Cardiac septum (tissue), 1 donor: ENCODE data around the gene PKD1L1. TPM values are rescaled to one million over a fixed set of nuclear protein-coding genes. Genes with fewer than 3 reads are reported as not detected.
"Not testable (repeated sequence)": the region's sequence is repeated elsewhere in the genome, so short reads cannot be mapped to it uniquely, and the experiment has no call there.

Source experiments
- DNase-seq: peaks from one replicate; pipeline ENCODE4 v3.0.0-alpha.2; 2020; ENCODE audit warnings: low spot score
- intact Hi-C: fragments of 100-400 bp; cut with DNase I; formaldehyde crosslinking; loops from one replicate; pipeline ENCODE4 v1.14.0; 2022
- total RNA-seq: library from RNA; stranded (reverse); fragmentation: NEBNext Ultra II Directional; extraction: Animal tissue kit (Norgen Biotek cat#: 25700); gene quantifications from one replicate; pipeline ENCODE4 v1.2.1, GENCODE V29; 2021
- donor health status: DM: no; HTN: no; CAD: no.

PKD1L1 gene
- total RNA-seq, 1 donor from 2014 or later = 2.5 TPM

- no peak for DNase-seq
- intact Hi-C loops = loop anchor here (2.0 kb wide), 1 partner anchor 23 kb away; no protein-coding TSS in a partner anchor
These were observed 19.4 kb upstream of the PKD1L1 start for GRCh38 chr7:47967708-47968107.

- no peak for DNase-seq
- intact Hi-C loops = no loop called here
These were observed 18.9 kb upstream of the PKD1L1 start for GRCh38 chr7:47967123-47967522.

- intact Hi-C loops = no loop called here
- DNase-seq = no peak
These were observed 17.2 kb upstream of the PKD1L1 start for GRCh38 chr7:47965456-47965855.

- no peak for DNase-seq
- intact Hi-C loops = no loop called here
These were observed 14.0 kb upstream of the PKD1L1 start for GRCh38 chr7:47962262-47962661.

- no peak for DNase-seq
- intact Hi-C loops = no loop called here
These were observed 8.9 kb upstream of the PKD1L1 start for GRCh38 chr7:47957156-47957555.

DNA sequence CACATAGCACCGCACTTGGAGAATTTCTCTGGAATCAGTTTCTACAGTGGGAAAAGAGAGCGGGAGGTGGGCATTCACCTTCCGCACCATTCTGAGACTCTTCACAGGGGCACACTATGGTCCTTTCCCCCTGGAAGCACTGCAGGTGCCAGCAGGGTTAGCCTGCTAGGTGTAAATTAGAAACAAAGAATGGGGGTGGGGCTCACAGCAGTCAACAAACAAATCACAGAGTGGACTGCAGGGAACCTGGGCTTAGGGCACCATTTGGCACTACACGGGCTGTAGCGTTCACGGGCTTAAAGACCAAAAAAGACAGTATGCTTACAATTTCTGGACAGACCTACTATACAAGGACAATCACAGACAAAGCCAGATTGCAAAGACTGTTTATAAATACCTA lies 8.0 kb upstream of the PKD1L1 start:
- DNase-seq = no peak
- intact Hi-C loops = no loop called here

GRCh38 chr7:47954231-47954911 lies 6.1 kb upstream of the PKD1L1 start:
- intact Hi-C loops = no loop called here
- DNase-seq = no peak

- intact Hi-C loops = no loop called here
These were observed 5.6 kb upstream of the PKD1L1 start for GRCh38 chr7:47953822-47954221.

GRCh38 chr7:47952224-47952623 lies 4.0 kb upstream of the PKD1L1 start:
- intact Hi-C loops = no loop called here
- no peak for DNase-seq

More at GRCh38 chr7:47953822-47954221, 5.6 kb upstream of the PKD1L1 start:
- no peak for DNase-seq

GRCh38 chr7:47951374-47951773 lies 3.1 kb upstream of the PKD1L1 start:
- intact Hi-C loops = no loop called here
- no peak for DNase-seq

DNA sequence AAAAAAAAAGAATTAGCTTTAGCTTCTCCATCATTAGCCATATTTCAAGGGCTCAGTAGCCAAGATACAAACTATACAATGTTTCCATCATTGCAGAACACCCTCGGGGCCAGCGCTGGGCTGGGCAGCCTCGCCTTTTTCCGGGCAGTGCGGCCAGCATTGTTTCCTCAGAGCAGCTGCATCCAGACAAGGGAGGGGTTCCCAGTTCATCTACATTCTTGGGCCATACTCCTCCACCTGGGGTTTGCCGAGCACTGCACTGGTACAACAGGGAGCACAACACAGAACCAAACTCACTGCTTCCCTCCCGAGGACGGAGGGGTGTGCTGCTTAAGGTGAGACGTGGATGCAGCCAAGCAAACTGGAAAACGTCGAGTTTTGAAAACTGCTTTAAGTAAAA lies 2.4 kb upstream of the PKD1L1 start:
- intact Hi-C loops = no loop called here
- no peak for DNase-seq

GRCh38 chr7:47949703-47950102 lies 1.4 kb upstream of the PKD1L1 start:
- no peak for DNase-seq
- intact Hi-C loops = no loop called here

DNA sequence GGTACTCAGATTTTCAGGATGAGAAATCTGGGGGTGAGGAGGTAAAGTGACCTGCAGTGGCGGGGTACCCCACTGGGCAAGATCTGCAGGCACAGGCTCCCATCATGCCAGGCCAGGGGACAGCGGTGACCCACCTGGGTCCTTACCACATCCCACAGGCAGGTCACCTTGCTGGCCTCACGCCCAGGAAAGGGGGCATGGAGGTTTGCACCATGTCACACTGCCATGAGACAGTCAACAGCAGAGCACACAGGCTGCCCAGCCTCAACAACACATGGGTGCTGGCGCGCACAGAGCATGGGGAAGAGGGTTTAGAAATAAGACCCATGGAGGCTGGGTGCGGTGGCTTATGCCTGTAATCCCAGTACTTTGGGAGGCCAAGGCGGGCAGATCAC lies 914 bp downstream of the PKD1L1 start:
- DNase-seq = no peak
- intact Hi-C loops = no loop called here

GRCh38 chr7:47946581-47947354 lies 1.5 kb downstream of the PKD1L1 start:
- intact Hi-C loops = no loop called here
- no peak for DNase-seq

- DNase-seq = no peak
- intact Hi-C loops = loop anchor here (2.0 kb wide), 2 partner anchors 23 to 163 kb away; no protein-coding TSS in a partner anchor
These were observed 2.8 kb downstream of the PKD1L1 start for GRCh38 chr7:47945261-47946015.

DNA sequence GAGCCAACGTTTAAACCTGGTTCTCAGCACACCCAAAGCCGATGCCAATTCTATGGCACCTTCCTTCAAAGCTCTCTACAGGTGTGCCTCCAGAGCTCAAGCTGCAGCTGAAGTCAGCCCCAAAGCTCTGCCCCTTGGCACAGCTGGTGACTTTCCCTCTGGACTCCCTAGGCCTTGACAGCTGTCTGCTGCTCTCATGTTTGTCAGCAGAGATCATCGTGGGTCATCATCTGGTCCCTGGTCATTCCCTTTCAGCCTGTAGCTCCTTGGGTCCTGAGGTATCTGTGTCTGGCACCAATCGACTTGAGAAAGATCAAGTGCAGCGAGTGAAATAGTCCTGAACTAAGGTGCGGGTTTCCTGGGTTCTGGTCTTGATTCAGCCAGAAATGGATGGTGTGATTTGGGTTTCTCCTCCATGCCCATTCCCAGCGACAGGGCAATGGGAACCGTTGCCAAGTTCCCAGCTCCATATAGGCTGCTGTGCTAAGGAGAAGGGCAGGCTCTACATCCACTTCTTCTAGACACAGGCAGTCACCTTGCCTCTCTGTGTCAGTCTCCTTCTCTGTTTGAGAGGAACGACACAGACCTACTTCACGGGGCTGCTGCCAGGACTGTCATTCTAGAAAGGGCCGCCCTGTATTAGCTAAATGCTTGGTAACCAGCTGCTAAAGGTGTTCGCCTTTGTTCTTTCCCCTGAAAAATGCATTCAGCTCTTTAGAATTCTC lies 3.6 kb downstream of the PKD1L1 start:
- intact Hi-C loops = loop anchor here (2.0 to 5.0 kb wide), 3 partner anchors 24 to 164 kb away; no protein-coding TSS in a partner anchor
- DNase-seq = no peak

- intact Hi-C loops = loop anchor here (2.0 to 5.0 kb wide), 3 partner anchors 25 to 165 kb away; no protein-coding TSS in a partner anchor
- no peak for DNase-seq
These were observed 4.4 kb downstream of the PKD1L1 start for GRCh38 chr7:47943676-47944474.

GRCh38 chr7:47942651-47943050 lies 5.6 kb downstream of the PKD1L1 start:
- not testable (repeated sequence) for DNase-seq
- intact Hi-C loops = loop anchor here (5.0 kb wide), 1 partner anchor 95 kb away; no protein-coding TSS in a partner anchor

GRCh38 chr7:47942132-47942531 lies 6.1 kb downstream of the PKD1L1 start:
- intact Hi-C loops = loop anchor here (5.0 kb wide), 1 partner anchor 95 kb away; no protein-coding TSS in a partner anchor
- DNase-seq = no peak
